Neutrophil (primary cell): ENCODE data around the gene KRTAP2-1.

Source experiments
- H3K27ac ChIP-seq: fragments of 200-600 bp; sonication (generic); 2 replicates; pipeline ENCODE4 v1.5.1; 2016; ENCODE audit warnings: mild to moderate bottlenecking, moderate library complexity
- H3K27me3 ChIP-seq: fragments of 200-600 bp; sonication (generic); 2 replicates; pipeline ENCODE4 v1.6.0; 2016; ENCODE audit warnings: mild to moderate bottlenecking
- H3K36me3 ChIP-seq: fragments of 200-600 bp; sonication (generic); 2 replicates; pipeline ENCODE4 v1.5.1; 2017
- H3K4me1 ChIP-seq, 2 experiments: fragments of 200-600 bp in 1 of 2; sonication (generic) in 1 of 2; 1 replicate in 1 of 2; 2 replicates in 1 of 2; pipeline versions ENCODE4 v1.5.1 to v1.6.1; 2013 to 2016; ENCODE audit warnings: low read depth in 1 of 2, low read length in 1 of 2, mild to moderate bottlenecking in 1 of 2, moderate library complexity in 1 of 2; ENCODE audit not compliant: control insufficient read depth in 1 of 2, insufficient read depth in 1 of 2
- H3K4me3 ChIP-seq, 2 experiments: fragments of 200-600 bp in 1 of 2; sonication (generic) in 1 of 2; 1 replicate in 1 of 2; 2 replicates in 1 of 2; pipeline ENCODE4 v1.5.1; 2013 to 2016; ENCODE audit warnings: low read depth in 1 of 2, low read length in 1 of 2, mild to moderate bottlenecking in 1 of 2, moderate library complexity in 1 of 2
- H3K9me3 ChIP-seq: fragments of 200-600 bp; sonication (generic); 2 replicates; pipeline ENCODE4 v1.5.1; 2016
- CTCF ChIP-seq: fragments of 200-600 bp; sonication (generic); IDR thresholded peaks from 2 replicates; pipeline ENCODE4 v1.5.1; 2016; ENCODE audit warnings: antibody characterized with exemption

KRTAP2-1 gene

GRCh38 chr17:41015454-41015853, 31.7 kb downstream of the KRTAP2-1 start:
- TF ChIP-seq CTCF: no peak
- no peaks in the 10 kb centered on the region for H3K36me3 ChIP-seq
- H3K4me3 ChIP-seq: no peak overlapping the region
- peaks cover 13 to 15% of the 10 kb centered on the region in 2 experiments for H3K4me1 ChIP-seq
- no peaks in the 10 kb centered on the region for H3K9me3 ChIP-seq
- H3K27me3 ChIP-seq: peaks cover 9% of the 10 kb centered on the region
- H3K27ac ChIP-seq: no peak overlapping the region

GRCh38 chr17:41013606-41014005, 33.5 kb downstream of the KRTAP2-1 start:
- no peaks in the 10 kb centered on the region for H3K9me3 ChIP-seq

GRCh38 chr17:41013181-41013580, 33.9 kb downstream of the KRTAP2-1 start:
- H3K9me3 ChIP-seq: no peaks in the 10 kb centered on the region
- H3K27me3 ChIP-seq: peaks cover 9% of the 10 kb centered on the region
- H3K36me3 ChIP-seq: no peaks in the 10 kb centered on the region
- H3K4me1 ChIP-seq: peaks cover 6 to 8% of the 10 kb centered on the region in 2 experiments
- TF ChIP-seq CTCF: no peak
- no peak overlapping the region for H3K4me3 ChIP-seq
- no peak overlapping the region for H3K27ac ChIP-seq

More at GRCh38 chr17:41013606-41014005, 33.5 kb downstream of the KRTAP2-1 start:
- peaks cover 9% of the 10 kb centered on the region for H3K27me3 ChIP-seq
- TF ChIP-seq CTCF: no peak
- no peak overlapping the region for H3K27ac ChIP-seq
- no peak overlapping the region for H3K4me3 ChIP-seq
- no peaks in the 10 kb centered on the region for H3K36me3 ChIP-seq
- H3K4me1 ChIP-seq: peaks cover 10 to 12% of the 10 kb centered on the region in 2 experiments

- H3K36me3 ChIP-seq: no peaks in the 10 kb centered on the region
- no peaks in the 10 kb centered on the region for H3K9me3 ChIP-seq
- H3K4me3 ChIP-seq: no peak overlapping the region
- peaks cover 9% of the 10 kb centered on the region for H3K27me3 ChIP-seq
- peaks cover 0 to 2% of the 10 kb centered on the region in 2 experiments for H3K4me1 ChIP-seq
- H3K27ac ChIP-seq: no peak overlapping the region
- TF ChIP-seq CTCF: no peak
These were observed 34.6 kb downstream of the KRTAP2-1 start for GRCh38 chr17:41012326-41013120.

- Histone ChIP-seq H3K4me3 (no peak overlapping the region), H3K27ac (no peak overlapping the region), H3K9me3 (no peaks in the 10 kb centered on the region), H3K27me3 (peaks cover 11% of the 10 kb centered on the region), H3K4me1 (no peaks in the 10 kb centered on the region), H3K36me3 (no peaks in the 10 kb centered on the region)
- TF ChIP-seq CTCF: no peak
These were observed 36.7 kb downstream of the KRTAP2-1 start for GRCh38 chr17:41010441-41010840.
